ENCODE measurements around the gene MAML2.

DNA sequence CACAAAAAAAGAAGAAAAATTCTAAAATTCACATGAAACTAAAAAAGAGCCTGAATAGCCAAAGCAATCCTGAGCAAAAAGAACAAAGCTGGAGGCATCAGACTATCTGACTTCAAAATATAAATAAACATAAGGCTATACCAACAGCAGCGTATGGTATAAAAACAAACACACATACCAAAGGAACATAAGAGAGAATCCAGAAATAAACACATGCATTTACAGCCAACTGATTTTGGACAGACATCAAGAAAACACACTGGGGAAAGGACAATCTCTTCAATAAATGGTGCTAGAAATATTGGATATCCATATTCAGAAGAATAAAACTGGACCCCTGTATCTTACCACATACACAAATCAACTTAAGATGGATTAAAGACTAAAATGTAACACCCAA lies 416.3 kb downstream of the MAML2 start:
- TF ChIP-seq, protein P1, sequence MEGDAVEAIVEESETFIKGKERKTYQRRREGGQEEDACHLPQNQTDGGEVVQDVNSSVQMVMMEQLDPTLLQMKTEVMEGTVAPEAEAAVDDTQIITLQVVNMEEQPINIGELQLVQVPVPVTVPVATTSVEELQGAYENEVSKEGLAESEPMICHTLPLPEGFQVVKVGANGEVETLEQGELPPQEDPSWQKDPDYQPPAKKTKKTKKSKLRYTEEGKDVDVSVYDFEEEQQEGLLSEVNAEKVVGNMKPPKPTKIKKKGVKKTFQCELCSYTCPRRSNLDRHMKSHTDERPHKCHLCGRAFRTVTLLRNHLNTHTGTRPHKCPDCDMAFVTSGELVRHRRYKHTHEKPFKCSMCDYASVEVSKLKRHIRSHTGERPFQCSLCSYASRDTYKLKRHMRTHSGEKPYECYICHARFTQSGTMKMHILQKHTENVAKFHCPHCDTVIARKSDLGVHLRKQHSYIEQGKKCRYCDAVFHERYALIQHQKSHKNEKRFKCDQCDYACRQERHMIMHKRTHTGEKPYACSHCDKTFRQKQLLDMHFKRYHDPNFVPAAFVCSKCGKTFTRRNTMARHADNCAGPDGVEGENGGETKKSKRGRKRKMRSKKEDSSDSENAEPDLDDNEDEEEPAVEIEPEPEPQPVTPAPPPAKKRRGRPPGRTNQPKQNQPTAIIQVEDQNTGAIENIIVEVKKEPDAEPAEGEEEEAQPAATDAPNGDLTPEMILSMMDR (IDR thresholded peaks at IDR 0.05; ENCODE audit: low read depth, low read length, missing input control): no peak
- TF ChIP-seq, protein P2, sequence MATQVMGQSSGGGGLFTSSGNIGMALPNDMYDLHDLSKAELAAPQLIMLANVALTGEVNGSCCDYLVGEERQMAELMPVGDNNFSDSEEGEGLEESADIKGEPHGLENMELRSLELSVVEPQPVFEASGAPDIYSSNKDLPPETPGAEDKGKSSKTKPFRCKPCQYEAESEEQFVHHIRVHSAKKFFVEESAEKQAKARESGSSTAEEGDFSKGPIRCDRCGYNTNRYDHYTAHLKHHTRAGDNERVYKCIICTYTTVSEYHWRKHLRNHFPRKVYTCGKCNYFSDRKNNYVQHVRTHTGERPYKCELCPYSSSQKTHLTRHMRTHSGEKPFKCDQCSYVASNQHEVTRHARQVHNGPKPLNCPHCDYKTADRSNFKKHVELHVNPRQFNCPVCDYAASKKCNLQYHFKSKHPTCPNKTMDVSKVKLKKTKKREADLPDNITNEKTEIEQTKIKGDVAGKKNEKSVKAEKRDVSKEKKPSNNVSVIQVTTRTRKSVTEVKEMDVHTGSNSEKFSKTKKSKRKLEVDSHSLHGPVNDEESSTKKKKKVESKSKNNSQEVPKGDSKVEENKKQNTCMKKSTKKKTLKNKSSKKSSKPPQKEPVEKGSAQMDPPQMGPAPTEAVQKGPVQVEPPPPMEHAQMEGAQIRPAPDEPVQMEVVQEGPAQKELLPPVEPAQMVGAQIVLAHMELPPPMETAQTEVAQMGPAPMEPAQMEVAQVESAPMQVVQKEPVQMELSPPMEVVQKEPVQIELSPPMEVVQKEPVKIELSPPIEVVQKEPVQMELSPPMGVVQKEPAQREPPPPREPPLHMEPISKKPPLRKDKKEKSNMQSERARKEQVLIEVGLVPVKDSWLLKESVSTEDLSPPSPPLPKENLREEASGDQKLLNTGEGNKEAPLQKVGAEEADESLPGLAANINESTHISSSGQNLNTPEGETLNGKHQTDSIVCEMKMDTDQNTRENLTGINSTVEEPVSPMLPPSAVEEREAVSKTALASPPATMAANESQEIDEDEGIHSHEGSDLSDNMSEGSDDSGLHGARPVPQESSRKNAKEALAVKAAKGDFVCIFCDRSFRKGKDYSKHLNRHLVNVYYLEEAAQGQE (IDR thresholded peaks at IDR 0.05): no peak
- TF ChIP-seq RAD21 (IDR thresholded peaks at IDR 0.05): no peak
- TF ChIP-seq YY1 (IDR thresholded peaks at IDR 0.05): no peak
- TF ChIP-seq, protein P3, sequence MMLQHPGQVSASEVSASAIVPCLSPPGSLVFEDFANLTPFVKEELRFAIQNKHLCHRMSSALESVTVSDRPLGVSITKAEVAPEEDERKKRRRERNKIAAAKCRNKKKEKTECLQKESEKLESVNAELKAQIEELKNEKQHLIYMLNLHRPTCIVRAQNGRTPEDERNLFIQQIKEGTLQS (IDR thresholded peaks at IDR 0.05): no peak
- TF ChIP-seq, protein P4, sequence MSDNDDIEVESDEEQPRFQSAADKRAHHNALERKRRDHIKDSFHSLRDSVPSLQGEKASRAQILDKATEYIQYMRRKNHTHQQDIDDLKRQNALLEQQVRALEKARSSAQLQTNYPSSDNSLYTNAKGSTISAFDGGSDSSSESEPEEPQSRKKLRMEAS (IDR thresholded peaks at IDR 0.05): no peak
- no peak for TF ChIP-seq HNF4G (IDR thresholded peaks at IDR 0.05)

All from liver (tissue), 3 donors.